HG02943 (cell line): ENCODE data around the gene MET.
"Not testable (repeated sequence)": the region's sequence is repeated elsewhere in the genome, so short reads cannot be mapped to it uniquely, and the experiment has no call there.

ENCODE experiments used
- ATAC-seq: cut with Tn5 transposase; IDR thresholded peaks from one replicate; pipeline ENCODE4 v1.9.1; 2021; ENCODE audit warnings: mild to moderate bottlenecking, low read depth, moderate library complexity; ENCODE audit not compliant: unreplicated experiment

The MET gene

GRCh38 chr7:116742641-116743040, 70.6 kb downstream of the MET start:
- no peak for ATAC-seq

GRCh38 chr7:116743835-116744234, 71.8 kb downstream of the MET start:
- ATAC-seq, result not testable (repeated sequence)

- not testable (repeated sequence) for ATAC-seq
These were observed 74.4 kb downstream of the MET start for GRCh38 chr7:116746388-116746787.

- ATAC-seq, result not testable (repeated sequence)
These were observed 79.1 kb downstream of the MET start for GRCh38 chr7:116751070-116751469.

- ATAC-seq, result no peak
These were observed 80.5 kb downstream of the MET start for GRCh38 chr7:116752305-116753074.

- ATAC-seq, result no peak
These were observed 81.1 kb downstream of the MET start for GRCh38 chr7:116753130-116753529.

GRCh38 chr7:116754186-116754585, 82.2 kb downstream of the MET start:
- no peak for ATAC-seq

GRCh38 chr7:116757283-116757682, 85.3 kb downstream of the MET start:
- no peak for ATAC-seq

- not testable (repeated sequence) for ATAC-seq
These were observed 87.6 kb downstream of the MET start for GRCh38 chr7:116759642-116760041.

GRCh38 chr7:116762971-116763370, 91.0 kb downstream of the MET start:
- no peak for ATAC-seq

GRCh38 chr7:116763647-116764046, 91.7 kb downstream of the MET start:
- no peak for ATAC-seq

- no peak for ATAC-seq
These were observed 94.9 kb downstream of the MET start for GRCh38 chr7:116766881-116767280.

GRCh38 chr7:116769546-116769945, 97.5 kb downstream of the MET start:
- no peak for ATAC-seq

- ATAC-seq, result no peak
These were observed 98.9 kb downstream of the MET start for GRCh38 chr7:116770941-116771340.

GRCh38 chr7:116771640-116772039, 99.6 kb downstream of the MET start:
- no peak for ATAC-seq

- ATAC-seq, result no peak
These were observed 100.4 kb downstream of the MET start for GRCh38 chr7:116772423-116772863.

- no peak for ATAC-seq
These were observed 101.1 kb downstream of the MET start for GRCh38 chr7:116772926-116773749.

GRCh38 chr7:116776046-116776445, 104.0 kb downstream of the MET start:
- ATAC-seq, result no peak

GRCh38 chr7:116776610-116777289, 104.8 kb downstream of the MET start:
- ATAC-seq, result peak; percentile 76

- ATAC-seq, result no peak
These were observed 105.8 kb downstream of the MET start for GRCh38 chr7:116777651-116778281.

GRCh38 chr7:116779216-116779615, 107.2 kb downstream of the MET start:
- ATAC-seq, result no peak
